Measurements from ENCODE around the gene FN3K.
"Not testable (repeated sequence)": the region's sequence is repeated elsewhere in the genome, so short reads cannot be mapped to it uniquely, and the experiment has no call there.

The FN3K gene

DNA sequence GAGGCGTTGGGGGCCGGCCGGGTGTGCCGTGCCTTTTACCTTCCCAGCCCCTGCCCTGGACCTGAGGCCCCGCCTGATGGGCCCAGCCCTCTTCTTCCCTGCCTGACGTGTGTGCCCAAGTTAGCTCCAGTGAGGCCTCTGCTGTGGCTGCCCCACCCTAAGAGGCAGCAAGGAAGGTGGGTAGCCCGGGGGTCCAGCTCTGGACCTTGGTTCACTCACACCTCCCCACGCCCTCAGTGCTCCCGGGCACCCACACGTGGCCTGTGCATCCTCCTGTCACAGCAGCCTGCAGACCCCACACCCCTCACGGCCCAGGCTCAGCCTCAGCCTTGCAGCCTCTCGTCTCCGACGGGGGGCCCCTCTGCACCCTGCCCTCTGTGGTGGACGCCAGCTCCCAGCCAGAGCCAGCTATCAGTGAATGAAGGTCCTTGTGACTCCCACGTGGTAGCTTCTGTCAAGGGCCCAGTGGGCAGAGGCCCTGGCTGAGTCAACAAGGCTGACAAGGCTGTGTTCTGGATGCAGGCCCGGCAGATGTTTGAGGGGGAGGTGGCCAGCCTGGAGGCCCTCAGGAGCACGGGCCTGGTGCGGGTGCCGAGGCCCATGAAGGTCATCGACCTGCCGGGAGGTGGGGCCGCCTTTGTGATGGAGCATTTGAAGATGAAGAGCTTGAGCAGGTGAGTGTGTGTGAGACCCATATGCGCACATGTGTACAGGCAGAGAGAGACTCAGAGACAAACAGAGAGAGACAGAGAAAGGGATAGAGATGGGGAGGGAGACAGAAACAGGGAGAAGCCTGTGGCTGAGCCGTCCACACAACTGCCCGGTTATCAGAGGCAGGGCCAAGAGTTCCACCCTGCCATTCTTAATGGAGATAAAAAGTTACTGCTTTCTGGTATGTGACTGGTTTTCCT is 2.8 kb downstream of the FN3K start:
- no peak for DNase-seq

DNA sequence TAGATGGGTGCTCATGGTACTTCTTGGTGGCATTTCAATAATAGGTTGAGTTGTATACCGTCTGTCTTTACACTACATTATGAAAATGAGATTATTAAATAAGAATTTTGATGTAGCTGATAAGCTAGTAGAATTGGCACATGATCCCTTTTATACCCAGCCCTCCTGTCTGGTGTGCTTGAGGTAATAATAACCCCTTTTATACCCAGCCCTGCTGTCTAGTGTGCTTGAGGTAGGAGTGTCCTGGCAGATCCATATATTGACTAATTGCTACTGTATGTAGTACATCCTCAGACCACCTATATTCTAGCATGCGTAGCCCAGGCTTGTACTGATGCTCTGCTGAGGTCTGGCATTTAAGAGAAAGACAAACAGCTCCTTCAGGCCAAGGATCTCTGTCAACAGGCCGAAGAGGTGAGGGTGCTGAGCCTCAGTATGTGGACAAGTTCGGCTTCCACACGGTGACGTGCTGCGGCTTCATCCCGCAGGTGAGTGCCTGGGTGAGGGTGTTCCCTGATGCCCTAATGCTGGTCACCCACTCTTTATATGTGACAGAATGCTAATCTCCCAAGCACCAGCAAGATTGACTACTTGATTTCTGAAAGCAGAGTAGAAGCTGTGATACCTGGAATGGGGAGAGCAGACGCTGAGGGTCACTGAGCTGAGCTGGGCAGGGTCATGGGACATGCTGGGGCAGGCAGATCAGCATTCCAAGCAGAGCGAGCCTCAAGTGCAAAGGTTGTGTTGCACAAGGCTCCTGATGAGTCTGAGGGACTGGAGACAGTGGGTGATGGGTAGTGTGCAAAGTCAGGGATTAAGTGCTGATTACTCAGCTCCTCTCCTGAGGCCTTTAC is 5.7 kb downstream of the FN3K start:
- DNase-seq = no peak

DNA sequence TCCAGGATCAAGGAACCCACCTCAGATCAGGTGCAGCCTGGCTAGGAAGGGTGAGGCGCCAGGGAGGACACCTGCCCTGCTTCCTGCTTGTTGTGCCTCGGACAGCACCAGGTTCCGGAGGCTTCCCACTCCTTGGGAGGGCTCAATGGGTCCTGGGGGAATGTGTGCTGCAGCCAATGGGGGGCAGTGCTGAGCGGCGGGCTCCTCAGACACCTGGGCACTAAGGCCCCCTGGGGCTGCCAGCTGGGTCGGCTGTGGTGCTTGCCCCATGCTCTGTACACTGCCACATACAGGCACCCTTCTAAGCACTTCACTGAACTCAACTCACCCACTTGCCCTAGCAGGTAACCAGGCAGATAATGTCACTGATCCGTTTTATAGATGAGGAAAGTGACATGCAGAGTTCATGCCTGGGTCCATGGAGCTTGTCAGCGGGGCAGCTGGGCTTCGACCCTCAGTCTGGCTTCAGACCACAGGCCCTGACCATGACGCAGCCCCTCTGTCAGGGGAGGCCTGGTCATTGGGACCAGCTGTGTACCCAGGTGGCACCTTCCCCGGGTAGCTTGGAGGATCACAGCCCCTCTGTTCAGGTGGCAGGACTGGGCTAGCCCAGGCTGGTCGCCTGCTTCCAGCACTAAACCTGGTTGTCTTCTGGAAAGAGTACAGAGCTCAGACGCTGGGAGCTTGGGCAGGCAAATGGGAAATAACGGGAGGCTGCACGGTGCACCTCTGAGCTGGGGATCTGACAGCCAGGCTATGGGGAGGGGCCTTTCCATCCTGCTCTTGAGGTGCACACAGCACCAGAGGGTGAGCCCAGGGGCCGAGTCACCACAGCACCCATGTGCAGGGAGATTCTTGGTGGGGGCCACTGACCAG is 8.2 kb downstream of the FN3K start:
- no peak for DNase-seq

DNA sequence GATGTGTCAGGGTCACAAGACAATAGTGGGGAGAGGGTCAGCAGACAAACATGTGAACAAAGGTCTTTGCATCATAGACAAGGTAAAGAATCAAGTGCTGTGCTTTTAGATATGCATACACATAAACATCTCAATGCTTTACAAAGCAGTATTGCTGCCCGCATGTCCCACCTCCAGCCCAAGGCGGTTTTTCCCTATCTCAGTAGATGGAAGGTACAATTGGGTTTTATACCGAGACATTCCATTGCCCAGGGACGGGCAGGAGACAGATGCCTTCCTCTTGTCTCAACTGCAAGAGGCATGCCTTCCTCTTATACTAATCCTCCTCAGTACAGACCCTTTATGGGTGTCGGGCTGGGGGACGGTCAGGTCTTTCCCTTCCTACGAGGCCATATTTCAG is 9.3 kb downstream of the FN3K start:
- not testable (repeated sequence) for DNase-seq

DNA sequence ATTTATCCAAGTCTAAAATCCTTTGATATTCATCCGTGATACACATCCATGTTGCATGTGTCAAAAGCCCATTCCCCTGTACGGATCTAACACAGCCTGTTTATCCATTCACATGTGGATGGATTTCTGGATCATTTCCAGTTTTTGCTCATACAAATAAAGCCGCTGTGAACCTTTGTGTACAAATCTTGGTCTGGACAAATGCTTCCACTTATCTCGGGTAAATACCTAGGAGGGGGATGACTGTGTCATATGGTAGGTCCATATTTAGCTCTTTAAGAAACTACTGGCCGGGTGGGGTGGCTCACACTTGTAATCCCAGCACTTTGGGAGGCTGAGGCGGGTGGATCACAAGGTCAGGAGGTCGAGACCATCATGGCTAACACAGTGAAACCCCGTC is 10.1 kb downstream of the FN3K start:
- DNase-seq = no peak

DNA sequence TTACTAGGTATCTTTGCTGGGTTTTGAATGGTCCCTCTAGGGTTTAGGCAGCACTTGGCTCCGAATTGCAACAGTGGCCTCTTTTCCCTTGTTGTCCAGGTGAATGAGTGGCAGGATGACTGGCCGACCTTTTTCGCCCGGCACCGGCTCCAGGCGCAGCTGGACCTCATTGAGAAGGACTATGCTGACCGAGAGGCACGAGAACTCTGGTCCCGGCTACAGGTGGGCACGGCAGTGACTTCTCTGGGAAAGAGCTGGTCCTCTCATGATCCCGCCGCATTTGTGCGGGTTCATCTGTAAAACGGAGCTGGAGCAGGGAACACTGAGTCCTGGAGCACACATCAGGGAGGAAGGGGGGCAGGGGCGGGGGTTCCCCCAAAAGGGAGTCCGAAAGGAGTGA is 13.3 kb downstream of the FN3K start:
- DNase-seq = no peak

DNA sequence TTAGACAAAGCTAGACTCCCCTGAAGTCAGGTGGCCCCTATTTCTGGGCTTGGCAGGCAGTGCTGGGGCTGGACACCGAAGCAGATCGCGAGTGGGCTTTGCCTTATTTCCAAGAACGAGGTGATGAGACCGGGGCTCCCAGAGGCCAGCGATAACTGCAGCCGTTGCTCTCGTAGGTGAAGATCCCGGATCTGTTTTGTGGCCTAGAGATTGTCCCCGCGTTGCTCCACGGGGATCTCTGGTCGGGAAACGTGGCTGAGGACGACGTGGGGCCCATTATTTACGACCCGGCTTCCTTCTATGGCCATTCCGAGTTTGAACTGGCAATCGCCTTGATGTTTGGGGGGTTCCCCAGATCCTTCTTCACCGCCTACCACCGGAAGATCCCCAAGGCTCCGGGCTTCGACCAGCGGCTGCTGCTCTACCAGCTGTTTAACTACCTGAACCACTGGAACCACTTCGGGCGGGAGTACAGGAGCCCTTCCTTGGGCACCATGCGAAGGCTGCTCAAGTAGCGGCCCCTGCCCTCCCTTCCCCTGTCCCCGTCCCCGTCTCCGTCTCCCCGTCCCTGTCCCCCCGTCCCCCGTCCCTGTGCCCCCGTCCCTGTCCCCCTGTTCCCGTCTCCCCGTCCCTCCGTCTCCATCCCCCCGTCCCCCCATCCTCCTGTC is 15.0 kb downstream of the FN3K start:
- no peak for DNase-seq

DNA sequence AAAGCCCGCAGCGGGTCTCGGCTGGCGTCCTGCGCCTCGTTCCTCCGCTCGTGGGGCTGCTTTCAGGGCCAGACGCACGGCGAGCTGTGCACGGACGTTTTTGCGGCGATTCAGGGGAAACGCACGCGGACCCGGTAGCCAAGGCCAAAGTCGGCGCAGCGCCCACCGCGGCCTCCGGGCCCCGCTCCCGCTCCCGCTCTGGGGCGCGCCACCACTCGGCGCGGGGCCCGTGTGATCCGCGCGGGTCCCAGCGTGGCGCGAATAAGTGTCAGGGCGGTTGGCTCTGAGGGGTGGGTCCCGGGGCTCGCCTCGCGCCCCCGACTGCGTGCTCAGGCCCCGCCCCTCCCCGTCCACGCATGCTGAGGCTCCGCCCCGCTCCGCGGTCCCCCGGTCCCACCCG is 15.8 kb downstream of the FN3K start:
- DNase-seq = no peak

DNA sequence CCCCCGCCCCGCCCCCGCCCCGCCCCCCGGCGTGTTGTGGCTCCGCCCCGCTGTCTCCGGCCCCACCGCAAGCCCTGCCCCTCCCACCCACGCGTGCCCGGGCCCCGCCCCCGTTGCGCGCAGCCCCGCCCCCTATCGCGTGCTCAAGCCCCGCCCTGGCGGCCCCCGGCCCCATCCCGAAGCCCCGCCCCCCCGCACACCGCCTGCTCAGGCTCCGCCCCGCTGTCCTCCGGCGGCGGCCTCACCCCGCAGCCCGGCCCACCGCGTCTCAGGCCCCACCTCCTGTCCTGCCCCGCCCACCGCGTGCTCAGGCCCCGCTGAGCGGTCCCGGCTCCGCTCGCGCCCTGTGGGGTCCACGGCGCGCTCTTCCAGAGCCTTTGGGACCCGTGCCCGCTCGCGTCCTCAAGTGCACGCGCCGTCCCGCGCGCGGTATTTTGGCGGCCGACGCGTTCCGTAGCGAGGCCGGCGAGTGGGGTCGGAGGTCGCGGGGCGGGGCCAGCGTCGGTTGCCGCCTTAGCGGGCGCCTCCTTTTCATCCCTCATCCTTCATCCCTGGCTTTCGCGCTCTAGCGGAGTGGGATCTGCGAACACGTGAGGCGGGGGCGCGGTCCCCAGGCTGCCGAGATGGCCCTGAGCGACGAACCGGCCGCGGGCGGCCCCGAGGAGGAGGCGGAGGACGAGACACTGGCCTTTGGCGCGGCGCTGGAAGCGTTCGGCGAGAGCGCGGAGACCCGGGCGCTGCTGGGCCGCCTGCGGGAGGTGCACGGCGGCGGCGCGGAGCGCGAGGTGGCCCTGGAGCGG is 16.4 kb downstream of the FN3K start, which contains the start of gene TBCD:
Gene TBCD, plus strand, starts transcription at position 495 of the 800 bp plus-strand sequence. Its CDS starts 129 bp downstream, at position 624.
- peak; percentile 92 for DNase-seq

DNA sequence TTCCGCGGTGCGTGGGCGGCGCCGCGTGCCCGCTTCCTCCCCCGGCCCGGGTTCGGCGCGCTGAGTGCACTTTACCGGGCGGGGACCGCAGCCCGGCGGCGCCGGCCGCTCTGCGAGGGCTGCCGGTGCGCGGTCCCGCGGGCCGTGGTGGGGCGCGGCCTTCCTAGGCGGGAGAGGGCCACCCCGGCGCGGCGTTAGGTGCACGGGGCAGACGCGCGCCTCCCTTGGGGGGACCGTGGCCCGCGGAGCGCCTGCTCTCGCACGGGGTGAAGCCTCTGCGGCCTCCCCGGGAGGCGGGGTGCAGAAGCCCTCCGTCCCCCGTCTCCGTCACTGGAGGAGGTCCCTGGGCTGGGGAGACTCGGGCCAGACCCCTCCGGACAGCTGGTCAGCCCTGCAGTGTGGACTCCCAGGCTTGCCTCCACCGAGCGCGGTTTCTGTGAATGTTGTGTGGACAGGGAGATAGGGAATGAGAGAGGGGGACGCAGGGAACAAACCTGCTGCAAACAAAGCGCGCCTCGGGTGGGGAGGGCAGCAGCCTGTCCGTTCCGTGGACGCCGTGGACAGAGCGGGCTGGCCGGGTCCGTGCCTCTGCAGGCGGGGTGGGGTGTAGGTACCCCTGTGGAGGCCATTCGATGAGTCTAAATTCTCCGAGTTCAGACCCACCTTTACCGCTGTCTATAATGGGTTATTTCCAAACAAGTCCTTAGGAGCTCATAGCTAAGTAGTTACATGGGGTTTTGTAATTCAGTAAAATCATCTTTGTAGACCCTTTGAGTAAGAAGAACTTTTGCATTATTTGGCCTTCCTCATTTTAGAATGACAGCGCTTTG is 17.2 kb downstream of the FN3K start:
- DNase-seq = no peak

DNA sequence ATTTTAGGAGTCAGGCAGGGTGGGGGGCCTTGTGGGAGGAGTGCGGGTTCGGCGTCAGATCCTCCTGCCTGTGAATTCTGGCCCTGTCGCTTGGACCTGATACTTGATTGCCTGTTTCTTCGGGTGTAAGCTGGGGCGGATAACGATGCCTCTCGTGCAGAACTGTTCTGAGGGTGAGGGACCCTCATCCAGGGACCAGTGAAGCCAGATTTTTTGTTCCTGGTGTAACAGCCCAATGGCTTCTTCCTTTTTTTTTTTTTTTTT is 17.7 kb downstream of the FN3K start:
- DNase-seq = no peak

DNA sequence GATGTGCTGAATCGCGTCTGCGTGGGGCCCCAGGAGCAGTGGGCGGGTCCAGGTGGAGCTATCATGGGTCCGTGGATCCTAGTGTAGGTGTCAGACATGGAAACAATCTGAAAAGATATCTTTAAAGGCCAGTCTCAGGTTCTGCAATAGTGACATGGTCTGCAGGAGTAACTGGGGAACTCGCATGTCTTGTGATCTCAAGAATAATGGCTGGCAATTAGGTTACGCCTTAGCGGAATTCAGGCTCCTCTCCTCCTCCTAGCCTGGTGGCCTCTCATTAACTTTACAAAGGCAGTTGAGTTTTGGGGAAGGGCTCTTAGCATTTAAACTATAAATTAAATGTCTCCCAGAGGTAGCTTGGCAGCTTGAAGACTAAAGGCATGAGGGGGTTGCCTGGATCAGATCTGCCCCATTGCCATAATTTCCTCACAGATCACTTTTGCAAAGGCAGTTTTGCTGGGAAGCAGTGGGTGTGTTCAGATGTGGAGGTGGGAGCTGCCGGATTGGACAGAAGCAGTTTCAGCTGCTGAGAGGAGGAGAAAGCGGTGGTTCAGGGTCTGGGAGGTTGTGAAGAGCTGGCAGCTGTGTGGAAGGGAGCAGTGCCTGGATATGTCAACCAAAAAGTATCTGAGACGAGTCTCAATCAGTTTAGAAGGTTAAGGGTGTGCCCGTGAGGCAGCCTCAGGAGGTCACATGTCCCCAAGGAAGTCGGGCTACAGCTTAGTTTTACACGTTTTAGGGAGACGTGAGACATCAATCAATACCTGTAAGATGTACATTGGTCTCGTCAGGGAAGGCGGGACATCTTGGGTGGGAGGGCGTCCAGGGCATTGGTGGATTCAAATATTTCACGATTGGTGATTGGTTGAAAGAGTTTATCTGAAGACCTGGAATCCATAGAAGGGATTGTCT is 19.1 kb downstream of the FN3K start:
- DNase-seq = no peak

DNA sequence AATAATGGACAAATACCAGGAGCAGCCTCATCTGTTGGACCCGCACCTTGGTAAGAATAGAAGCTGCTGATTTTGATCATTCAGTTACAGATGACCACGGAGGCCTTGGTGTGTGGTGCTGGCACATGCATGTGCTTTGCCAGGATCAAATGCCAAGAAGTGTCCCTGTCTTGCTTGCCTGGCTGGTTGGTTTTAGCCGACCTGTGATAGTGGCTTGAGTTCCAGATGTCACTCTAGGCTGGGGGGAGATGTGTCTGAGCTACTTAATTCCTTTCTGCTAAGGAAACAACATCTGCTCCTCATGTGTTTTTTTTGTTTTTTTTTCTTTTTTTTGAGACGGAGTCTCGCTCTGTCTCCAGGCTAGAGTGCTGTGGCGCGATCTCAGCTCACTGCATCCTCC is 20.8 kb downstream of the FN3K start:
- no peak for DNase-seq

DNA sequence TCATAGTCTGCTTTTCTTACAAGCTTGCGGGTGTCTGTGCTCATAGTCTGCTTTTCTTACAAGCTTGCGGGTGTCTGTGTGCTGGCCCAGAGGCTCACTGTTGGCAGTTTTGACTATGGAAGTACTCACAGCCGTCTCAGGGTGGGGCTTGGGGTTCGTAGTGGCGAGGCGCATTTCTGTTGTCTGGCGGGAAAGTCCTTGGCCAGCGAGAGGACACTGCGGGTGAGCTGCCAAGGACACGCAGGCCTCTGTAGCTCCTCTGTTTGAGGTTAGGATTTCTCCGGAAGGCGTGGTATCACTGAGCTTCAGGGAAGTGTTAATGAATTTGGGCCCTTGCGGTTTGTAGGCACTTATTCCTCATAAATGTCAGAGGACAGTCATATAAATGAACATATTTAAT is 30.0 kb downstream of the FN3K start:
- DNase-seq = no peak

DNA sequence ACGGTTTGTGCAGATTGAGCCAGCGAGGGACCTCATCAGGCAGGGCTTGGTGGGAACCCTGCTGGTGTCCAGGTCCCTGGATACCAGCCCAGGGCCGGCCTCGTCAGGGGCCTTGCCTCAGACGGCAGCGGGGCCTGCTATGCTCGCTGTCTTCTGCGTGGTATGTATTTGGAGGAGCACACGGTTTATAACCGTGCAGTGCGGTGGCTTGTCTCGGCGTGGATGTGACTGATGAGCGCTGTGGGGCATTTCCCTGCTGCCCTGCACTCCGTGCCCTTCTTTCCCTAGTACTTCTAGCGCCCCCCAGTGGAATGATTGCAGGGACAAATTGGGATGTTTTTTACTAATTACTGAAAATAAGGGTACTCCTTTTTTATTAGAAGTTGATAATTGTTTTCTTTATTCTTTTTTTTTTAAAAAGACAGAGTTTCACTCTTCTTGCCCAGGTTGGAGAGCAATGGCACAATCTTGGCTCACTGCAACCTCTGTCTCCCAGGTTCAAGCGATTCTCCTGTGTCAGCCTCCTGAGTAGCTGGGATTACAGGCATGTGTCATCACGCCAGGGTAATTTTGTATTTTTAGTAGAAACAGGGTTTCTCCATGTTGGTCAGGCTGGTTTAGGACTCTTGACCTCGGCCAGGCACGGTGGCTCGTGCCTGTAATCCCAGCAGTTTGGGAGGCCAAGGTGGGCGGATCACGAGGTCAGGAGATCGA is 31.8 kb downstream of the FN3K start:
- DNase-seq = peak; percentile 51

DNA sequence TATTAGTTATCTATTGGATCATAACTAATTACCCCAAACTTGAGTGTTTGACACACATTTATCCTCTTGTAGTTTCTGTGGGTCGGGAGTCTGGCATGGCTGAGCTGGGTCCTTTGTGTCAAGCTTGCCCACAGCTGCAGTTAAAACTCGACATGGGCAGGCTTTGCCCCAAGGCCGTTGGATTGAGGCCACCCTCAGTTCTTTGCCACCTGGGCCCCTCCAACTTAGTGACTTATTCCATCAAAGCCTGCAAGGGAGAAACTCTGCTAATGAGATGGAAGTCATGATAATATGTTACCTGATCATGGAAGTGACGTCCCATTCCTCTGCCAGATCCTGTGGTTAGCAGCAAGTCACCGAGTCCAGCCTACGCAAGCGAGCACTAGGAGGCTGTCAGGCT is 33.6 kb downstream of the FN3K start:
- DNase-seq = no peak

DNA sequence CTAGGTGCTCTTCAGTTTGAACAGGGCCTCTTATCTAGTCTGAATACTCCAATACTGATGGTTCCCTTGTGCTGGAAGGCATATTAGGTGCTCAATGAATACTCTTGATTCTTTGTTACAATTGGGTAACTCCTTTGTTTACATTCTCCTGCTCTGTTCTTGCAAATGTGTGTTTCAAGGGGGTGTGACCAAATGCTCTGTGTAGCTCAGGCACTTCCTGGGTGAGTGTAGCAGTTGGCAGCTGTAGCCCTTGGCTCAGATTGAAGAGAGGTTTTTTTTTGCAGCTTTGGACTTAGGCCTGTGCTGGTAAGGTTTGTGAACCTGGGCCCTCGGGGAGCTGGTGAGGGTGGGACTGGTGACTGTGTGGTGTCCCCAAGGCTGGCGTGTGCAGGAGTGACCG is 36.6 kb downstream of the FN3K start:
- DNase-seq = no peak

DNA sequence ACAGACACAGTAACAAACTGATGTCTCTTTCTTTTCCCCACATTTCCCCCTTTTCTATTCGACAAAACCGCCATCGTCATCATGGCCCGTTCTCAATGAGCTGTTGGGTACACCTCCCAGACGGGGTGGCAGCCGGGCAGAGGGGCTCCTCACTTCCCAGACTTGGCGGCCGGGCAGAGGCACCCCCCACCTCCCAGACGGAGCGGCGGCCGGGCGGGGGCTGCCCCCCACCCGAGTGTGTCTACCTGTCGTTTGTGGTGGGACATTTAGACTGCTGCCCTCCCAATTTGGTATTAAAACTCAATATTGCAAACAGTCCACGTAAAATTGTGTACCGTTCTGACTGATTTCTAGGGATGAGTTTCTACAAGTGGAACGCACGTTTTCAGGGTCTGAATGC is 39.0 kb downstream of the FN3K start:
- not testable (repeated sequence) for DNase-seq
